Activated CD4-positive, alpha-beta T cell treated with anti-CD3 and anti-CD28 coated beads for 48 hours (primary cell): ENCODE results near the gene ATF6.
A peak's percentile ranks its signal among the peaks of the same experiment; 100 is the strongest.

Source experiments
- DNase-seq: peaks from one replicate; pipeline ENCODE4 v3.0.0-alpha.2; 2020

The ATF6 gene

GRCh38 chr1:161905269-161905884, 139.3 kb downstream of the ATF6 start:
- DNase-seq: peak; percentile 40

DNA sequence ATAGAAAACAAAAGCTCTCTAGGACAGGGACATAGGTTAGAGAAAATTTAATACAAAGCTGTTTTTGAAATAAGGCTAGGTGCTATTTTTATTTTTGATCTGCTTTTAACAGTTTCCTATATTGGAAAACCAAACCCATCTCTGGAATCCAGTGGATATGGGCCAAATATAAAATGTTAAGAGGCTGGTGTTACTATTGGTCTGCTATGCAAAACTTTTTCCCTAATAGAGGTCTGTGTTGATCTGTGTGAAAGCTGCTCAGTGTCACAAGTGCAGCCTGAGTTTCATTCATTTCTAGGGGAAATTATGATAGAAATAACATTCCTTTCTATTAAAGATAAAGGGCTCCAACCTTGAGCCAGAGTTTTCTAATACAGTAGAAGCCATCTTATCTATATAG, 141.1 kb downstream of the ATF6 start:
- DNase-seq: no peak

- no peak for DNase-seq
Observed at GRCh38 chr1:161908264-161908663, 142.1 kb downstream of the ATF6 start.

- DNase-seq: no peak
Observed at GRCh38 chr1:161910604-161911003, 144.5 kb downstream of the ATF6 start.

DNA sequence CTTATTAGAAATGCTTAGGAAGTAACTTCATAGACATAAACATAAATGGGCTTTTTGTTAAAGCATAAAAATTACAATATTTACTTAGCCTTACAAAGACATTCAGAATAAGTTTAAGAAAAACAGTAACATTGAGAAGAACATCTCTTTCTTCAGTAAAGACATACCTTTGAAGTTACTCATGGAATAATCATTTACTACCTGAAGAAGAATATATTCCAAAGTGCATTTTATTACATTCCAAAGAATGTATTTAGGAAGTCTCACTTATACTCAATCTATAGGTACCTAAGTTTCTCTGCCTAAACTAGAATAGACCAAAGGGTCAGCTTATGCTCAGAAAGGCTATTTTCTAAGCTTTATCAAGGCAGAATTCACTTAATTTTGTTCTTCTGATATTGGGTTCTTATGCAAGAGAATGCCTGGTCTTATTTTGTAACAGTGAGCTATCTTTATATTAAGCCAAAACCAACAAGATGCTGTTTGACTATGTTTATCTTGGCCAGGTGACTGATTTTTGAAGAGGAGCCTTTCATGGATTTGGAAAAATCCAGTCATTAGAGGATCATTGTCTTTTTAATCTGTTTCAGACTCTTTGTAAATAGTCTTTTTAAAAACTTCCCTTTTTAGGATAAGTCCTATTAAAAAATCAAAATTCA, 147.5 kb downstream of the ATF6 start:
- no peak for DNase-seq

- DNase-seq: no peak
Observed at GRCh38 chr1:161914595-161914994, 148.5 kb downstream of the ATF6 start.

- peak; percentile 61 for DNase-seq
Observed at GRCh38 chr1:161915051-161915503, 149.0 kb downstream of the ATF6 start.

DNA sequence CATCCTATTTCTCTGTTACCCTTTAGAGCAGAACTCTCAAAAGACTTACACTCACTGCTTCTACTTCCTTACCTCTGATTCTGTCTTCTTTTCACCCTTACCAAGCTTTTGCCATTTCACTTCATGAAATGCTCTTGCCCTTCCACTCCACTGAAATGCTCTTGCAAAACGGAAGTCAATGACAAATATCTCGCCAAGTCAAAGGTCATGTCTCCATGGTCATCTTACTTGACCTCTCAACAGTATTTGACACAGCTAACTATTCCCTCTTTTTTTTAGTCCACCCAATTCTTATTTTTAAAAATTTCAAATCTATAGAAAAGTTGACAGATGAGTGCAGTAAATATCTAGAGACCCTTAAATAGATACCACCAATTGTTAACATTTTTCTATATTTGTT, 149.9 kb downstream of the ATF6 start:
- DNase-seq: no peak

GRCh38 chr1:161919229-161919628, 153.1 kb downstream of the ATF6 start:
- DNase-seq: no peak

DNA sequence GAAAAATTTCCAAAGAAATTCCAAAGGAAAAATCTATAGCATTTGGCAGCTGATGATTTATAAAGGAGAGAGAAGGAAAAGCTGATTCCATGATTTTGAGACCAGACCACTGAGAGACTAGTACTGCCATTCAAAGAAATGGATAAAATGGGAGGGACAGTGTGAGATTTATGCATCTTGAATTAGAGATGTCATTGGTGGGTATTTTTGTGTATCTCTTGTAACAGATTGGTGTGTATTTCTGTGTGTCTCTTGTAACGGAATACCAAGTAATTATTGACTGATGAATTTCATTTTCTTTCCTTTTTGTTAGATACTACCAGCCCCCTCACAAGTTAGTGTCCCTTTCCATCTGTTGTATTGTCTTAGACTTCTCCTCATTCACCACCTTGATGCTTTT, 155.4 kb downstream of the ATF6 start:
- DNase-seq: no peak

DNA sequence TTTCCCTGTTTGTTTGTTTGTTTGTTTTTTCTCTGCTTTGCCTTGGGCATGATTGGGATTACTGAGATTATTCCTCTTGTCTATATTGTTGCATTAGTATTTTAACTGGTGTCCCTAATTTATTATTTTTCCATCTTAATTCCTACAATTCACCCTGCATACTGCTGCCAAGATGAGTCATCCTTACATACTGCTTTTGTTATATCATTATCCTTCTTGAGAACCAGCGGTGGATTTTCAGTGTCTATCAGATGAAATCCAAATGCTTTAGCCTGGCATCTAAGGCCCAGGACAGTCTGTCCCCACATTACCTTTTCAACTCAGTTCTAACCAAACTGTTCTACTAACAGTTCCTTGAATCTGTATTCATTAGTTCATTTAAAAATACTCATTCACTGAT, 155.9 kb downstream of the ATF6 start:
- DNase-seq: no peak

GRCh38 chr1:161928056-161928455, 161.9 kb downstream of the ATF6 start:
- no peak for DNase-seq

GRCh38 chr1:161929137-161929536, 163.0 kb downstream of the ATF6 start:
- DNase-seq: no peak

GRCh38 chr1:161930064-161930463, 163.9 kb downstream of the ATF6 start:
- DNase-seq: no peak

DNA sequence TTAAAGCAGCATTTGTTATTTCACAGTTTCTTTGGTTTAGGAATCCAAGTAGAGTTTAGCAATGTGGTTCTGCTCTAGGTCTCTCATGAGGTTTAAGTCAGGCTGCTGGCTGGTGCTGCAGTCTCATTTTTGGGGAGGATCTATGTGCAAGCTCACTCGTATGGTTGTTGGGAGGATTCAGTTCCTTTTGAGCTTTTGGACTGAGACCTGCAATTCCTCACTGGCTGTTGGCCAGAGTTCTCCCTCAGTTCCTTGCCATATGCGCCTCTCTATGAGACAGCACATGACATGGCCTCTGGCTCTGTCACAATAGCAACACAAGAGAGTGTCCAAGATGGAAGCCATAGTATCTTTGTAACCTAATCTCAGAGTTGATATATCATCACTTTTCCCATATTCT, 166.5 kb downstream of the ATF6 start:
- DNase-seq: no peak

DNA sequence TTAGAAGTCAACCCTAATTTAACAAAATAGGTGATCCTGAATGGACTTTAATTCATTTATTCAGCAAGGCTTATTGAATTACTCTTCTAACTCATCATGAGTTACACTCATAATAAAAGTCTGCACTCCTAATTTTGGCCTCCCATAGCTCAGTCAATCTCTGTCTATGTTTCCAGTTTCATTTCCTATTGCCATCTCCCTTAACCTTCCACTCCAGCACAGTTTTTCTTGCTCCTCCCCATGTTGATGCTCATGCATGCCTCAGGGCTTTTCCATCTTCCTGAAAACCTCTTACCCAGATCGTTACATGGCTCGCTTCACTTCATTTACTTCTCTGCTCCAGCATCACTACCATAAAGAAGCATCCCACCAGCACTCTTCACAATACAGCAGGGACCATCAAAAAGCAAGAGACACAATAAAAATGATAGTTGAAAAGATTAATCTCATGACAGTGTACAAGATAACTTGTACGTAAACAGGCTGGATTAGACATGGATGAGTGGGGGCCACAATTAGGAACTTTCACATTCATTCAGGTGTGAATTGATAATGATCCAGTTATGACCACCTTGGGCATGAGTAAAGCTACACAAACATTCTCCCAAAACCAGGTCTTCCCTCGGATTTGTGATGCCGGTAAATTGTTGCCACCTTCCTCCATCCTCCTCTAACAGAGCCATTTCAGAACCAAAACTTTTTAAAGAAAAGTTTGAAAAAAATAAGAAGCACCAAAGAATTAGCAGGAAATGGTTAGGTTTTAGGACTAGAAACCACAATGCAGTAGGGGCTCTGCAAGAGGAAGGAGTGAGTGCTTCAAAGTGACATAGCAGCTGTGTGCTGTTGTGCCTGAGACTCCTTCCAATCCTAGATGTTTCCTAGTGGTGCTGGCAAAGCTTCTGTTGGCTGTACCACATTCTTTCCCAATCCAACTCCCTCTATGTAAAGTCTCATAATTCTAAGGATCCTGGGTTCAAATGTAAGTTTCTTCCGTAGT, 167.8 kb downstream of the ATF6 start:
- no peak for DNase-seq

DNA sequence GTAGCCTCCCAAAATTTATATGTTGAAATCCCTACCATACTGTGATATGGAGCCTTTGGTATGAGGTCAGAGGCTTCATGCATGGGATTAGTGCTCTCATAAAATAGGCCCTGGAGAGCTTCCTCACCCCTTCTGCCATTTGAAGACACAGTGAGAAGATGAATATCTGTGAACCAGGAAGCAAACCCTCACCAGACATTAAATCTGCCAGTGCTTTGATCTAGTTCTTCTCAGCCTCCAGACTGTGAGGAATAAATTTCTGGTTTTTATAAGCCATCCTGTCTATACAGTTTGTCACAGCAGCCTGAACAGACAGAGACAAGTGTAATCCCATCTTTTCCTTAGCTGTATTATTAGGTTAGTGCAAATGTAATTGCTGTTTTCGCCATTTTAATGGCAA, 169.1 kb downstream of the ATF6 start:
- no peak for DNase-seq

- no peak for DNase-seq
Observed at GRCh38 chr1:161936786-161937185, 170.7 kb downstream of the ATF6 start.

- DNase-seq: no peak
Observed at GRCh38 chr1:161940866-161941591, 174.9 kb downstream of the ATF6 start.

DNA sequence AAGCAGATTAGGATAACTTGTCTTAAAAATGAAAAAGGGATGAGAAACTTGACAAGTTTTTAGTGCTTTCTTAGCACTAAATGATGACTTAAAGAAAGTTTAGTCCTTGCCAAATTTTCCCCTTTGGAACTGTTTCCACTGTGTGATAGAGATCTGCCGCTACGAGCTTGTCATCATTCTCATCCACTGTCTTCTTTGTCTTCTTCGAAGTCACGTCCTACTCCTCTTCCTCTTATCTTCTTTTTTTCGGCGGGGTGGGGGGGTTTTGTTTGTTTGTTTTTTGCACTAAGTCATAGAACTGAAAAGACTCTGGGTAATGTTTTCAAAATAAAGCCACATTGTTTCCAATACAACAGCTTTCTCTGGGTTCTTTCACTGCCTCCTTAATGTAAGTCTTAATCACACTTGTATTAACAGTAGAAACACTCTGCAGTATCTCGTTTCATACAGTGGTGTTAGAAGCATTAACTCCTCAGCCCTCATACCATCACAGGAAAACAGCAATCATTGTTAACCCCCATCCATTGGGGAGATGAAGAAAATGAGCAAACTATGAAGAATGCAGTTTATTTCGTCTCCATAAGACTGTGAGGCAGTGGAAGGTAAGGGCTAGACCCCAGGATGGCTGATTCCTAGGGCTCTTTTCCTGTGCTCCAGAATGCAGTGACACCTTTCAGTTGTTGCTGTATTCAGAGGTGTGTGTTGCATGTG, 175.8 kb downstream of the ATF6 start:
- DNase-seq: no peak

DNA sequence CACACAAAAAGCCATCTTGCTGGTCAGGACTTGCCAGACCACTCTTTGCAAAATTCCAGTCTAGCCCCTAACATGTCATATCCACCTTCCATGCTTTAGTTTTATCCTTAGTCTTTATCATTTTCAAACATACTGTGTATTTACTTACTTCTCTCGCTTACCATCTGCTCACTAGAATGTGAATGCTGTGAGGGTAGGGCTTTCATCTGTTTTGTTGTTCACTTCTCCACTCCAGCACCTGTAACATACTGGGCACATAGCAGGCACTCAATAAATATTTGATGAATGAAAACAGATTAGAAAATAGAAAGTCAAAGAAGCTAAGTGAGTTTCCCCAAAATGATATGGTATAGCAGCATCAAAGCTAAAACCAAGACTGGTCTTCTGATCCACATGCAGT, 177.6 kb downstream of the ATF6 start:
- no peak for DNase-seq

- DNase-seq: no peak
Observed at GRCh38 chr1:161944381-161944780, 178.3 kb downstream of the ATF6 start.
